PC-3 (cell line): Measurements from ENCODE around the gene TXNDC16. TPM values are rescaled to one million over a fixed set of nuclear protein-coding genes. Genes with fewer than 3 reads are reported as not detected.

Experiments used
- ATAC-seq: fragments of 200-7000 bp; cut with Tn5 transposase; 2 replicates; pipeline ENCODE4 v1.9.1; 2020; ENCODE audit warnings: mild to moderate bottlenecking, moderate library complexity
- BruUV-seq: library from RNA; stranded (reverse); fragments of 400-500 nt; replicated peaks from 2 replicates; lab custom pipeline; 2021; lab: Mats Ljungman, UMichigan
- CTCF ChIA-PET: fragments of 300-600 bp; sonication (Branson Sonifier 250); formaldehyde crosslinking; loops from one replicate; lab custom pipeline; 2022; ENCODE audit warnings: antibody characterized with exemption; lab: Charles Lee
- POLR2A ChIA-PET: fragments of 300-600 bp; sonication (Branson Sonifier 250); formaldehyde crosslinking; loops from one replicate; lab custom pipeline; 2022; ENCODE audit warnings: antibody characterized with exemption; ENCODE audit not compliant: unreplicated experiment; lab: Charles Lee
- DNase-seq: peaks from one replicate; pipeline ENCODE4 v3.0.0-alpha.2; 2015
- H2AFZ ChIP-seq: fragments of 300-600 bp; sonication (generic); 2 replicates; pipeline ENCODE4 v1.6.0; 2016; ENCODE audit warnings: antibody characterized with exemption, low read length
- H3F3A ChIP-seq: fragments of 300-600 bp; sonication (generic); one replicate; pipeline ENCODE4 v1.6.0; 2017; ENCODE audit warnings: antibody characterized with exemption, low read length, control low read depth, mild to moderate bottlenecking; ENCODE audit not compliant: unreplicated experiment
- H3K27ac ChIP-seq: fragments of 300-600 bp; sonication (generic); 2 replicates; pipeline ENCODE4 v1.5.1; 2016; ENCODE audit warnings: mild to moderate bottlenecking, low read length
- H3K27me3 ChIP-seq: fragments of 300-600 bp; sonication (generic); 2 replicates; pipeline ENCODE4 v1.6.1; 2016; ENCODE audit warnings: low read length, mixed read lengths
- H3K36me3 ChIP-seq: fragments of 300-600 bp; sonication (generic); 2 replicates; pipeline ENCODE4 v1.6.1; 2016; ENCODE audit warnings: low read depth, mixed run types, low read length, mixed read lengths
- H3K4me1 ChIP-seq: fragments of 300-600 bp; sonication (generic); 2 replicates; pipeline ENCODE4 v1.5.1; 2016; ENCODE audit warnings: low read length; ENCODE audit not compliant: insufficient read depth
- H3K4me2 ChIP-seq: fragments of 300-600 bp; sonication (generic); 2 replicates; pipeline ENCODE4 v1.6.0; 2016; ENCODE audit warnings: low read length
- H3K4me3 ChIP-seq: fragments of 300-600 bp; sonication (generic); 2 replicates; pipeline ENCODE4 v1.5.1; 2016; ENCODE audit warnings: mild to moderate bottlenecking, low read length, mixed read lengths
- H3K79me2 ChIP-seq: fragments of 300-600 bp; sonication (generic); 2 replicates; pipeline ENCODE4 v1.6.1; 2017; ENCODE audit warnings: low read length, mixed read lengths
- H3K9ac ChIP-seq: fragments of 300-600 bp; sonication (generic); 2 replicates; pipeline ENCODE4 v1.6.0; 2016; ENCODE audit warnings: mild to moderate bottlenecking, low read length
- H3K9me2 ChIP-seq: fragments of 300-600 bp; sonication (generic); replicated peaks from 2 replicates; pipeline ENCODE4 v1.6.1; 2016; ENCODE audit warnings: mixed run types, low read length, mixed read lengths
- H3K9me3 ChIP-seq: fragments of 300-600 bp; sonication (generic); 2 replicates; pipeline ENCODE4 v1.6.1; 2016; ENCODE audit warnings: low read length, mixed read lengths
- H4K20me1 ChIP-seq: fragments of 300-600 bp; sonication (generic); 2 replicates; pipeline ENCODE4 v1.6.1; 2016; ENCODE audit warnings: low read length, mixed read lengths
- EZH2 ChIP-seq: fragments of 300-600 bp; sonication (generic); IDR thresholded peaks from one replicate; pipeline ENCODE4 v1.6.1; 2017; ENCODE audit warnings: antibody characterized with exemption, mild to moderate bottlenecking, low read length; ENCODE audit not compliant: unreplicated experiment
- EZH2phosphoT487 ChIP-seq: fragments of 300-600 bp; sonication (generic); IDR thresholded peaks from 2 replicates; pipeline ENCODE4 v1.6.1; 2018; ENCODE audit warnings: mild to moderate bottlenecking, antibody characterized with exemption, low read length, borderline replicate concordance
- intact Hi-C: fragments of 100-400 bp; cut with micrococcal nuclease; formaldehyde crosslinking; loops from 2 replicates; pipeline ENCODE4 v1.9.0; 2023
- total RNA-seq: library from RNA; depleted of rRNA; stranded (reverse); fragments of >200 nt; gene quantifications from 2 replicates; pipeline ENCODE4 v1.2.3, GENCODE V29; 2014
- TF ChIP-seq, protein P1 (sequence below): fragments of 300-600 bp; sonication (generic); conservative IDR thresholded peaks from 2 replicates; pipeline ENCODE4 v1.5.1; 2017; ENCODE audit warnings: antibody characterized with exemption, low read depth, mild to moderate bottlenecking, low read length

The TXNDC16 gene
- total RNA-seq, 1 experiment from 2014 or later: 4.0 TPM

- H3K9me3 ChIP-seq: no peaks in the 10 kb centered on the region
- H3K79me2 ChIP-seq: no peaks in the 10 kb centered on the region
- H3K9me2 ChIP-seq: no peaks in the 10 kb centered on the region
- no peak overlapping the region for H3K9ac ChIP-seq
- no peaks in the 10 kb centered on the region for H3F3A ChIP-seq
- no peaks in the 10 kb centered on the region; the same call in 1 of the 2 replicates for H3K36me3 ChIP-seq
- ChIA-PET POLR2A (no interaction called here), CTCF (no interaction called here)
- H3K4me2 ChIP-seq: no peak overlapping the region
- no peaks in the 10 kb centered on the region for H3K27me3 ChIP-seq
- no TSS peak for BruUV-seq
- H3K4me3 ChIP-seq: no peak overlapping the region
- no peak overlapping the region for H2AFZ ChIP-seq
- DNase-seq: no peak
- no peaks in the 10 kb centered on the region for H3K4me1 ChIP-seq
- TF ChIP-seq EZH2phosphoT487: no peak
- TF ChIP-seq, protein P1, sequence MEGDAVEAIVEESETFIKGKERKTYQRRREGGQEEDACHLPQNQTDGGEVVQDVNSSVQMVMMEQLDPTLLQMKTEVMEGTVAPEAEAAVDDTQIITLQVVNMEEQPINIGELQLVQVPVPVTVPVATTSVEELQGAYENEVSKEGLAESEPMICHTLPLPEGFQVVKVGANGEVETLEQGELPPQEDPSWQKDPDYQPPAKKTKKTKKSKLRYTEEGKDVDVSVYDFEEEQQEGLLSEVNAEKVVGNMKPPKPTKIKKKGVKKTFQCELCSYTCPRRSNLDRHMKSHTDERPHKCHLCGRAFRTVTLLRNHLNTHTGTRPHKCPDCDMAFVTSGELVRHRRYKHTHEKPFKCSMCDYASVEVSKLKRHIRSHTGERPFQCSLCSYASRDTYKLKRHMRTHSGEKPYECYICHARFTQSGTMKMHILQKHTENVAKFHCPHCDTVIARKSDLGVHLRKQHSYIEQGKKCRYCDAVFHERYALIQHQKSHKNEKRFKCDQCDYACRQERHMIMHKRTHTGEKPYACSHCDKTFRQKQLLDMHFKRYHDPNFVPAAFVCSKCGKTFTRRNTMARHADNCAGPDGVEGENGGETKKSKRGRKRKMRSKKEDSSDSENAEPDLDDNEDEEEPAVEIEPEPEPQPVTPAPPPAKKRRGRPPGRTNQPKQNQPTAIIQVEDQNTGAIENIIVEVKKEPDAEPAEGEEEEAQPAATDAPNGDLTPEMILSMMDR: no peak
- TF ChIP-seq EZH2: no peak
- H3K27ac ChIP-seq: no peak overlapping the region
- intact Hi-C loops: no loop called here
- no peaks in the 10 kb centered on the region for H4K20me1 ChIP-seq
- no peak for ATAC-seq
These were observed 57.9 kb downstream of the TXNDC16 start for GRCh38 chr14:52494444-52494843.

GRCh38 chr14:52485350-52485960 lies 66.8 kb downstream of the TXNDC16 start:
- Histone ChIP-seq H2AFZ (no peak overlapping the region), H4K20me1 (no peaks in the 10 kb centered on the region), H3K9me3 (no peaks in the 10 kb centered on the region), H3K36me3 (no peaks in the 10 kb centered on the region), H3F3A (no peaks in the 10 kb centered on the region), H3K4me2 (no peak overlapping the region), H3K9ac (no peak overlapping the region), H3K27me3 (no peaks in the 10 kb centered on the region), H3K9me2 (no peaks in the 10 kb centered on the region), H3K79me2 (no peaks in the 10 kb centered on the region), H3K4me3 (no peak overlapping the region), H3K4me1 (peaks cover 14% of the 10 kb centered on the region; the same call in 1 of the 2 replicates), H3K27ac (no peak overlapping the region)
- POLR2A ChIA-PET: no interaction called here
- intact Hi-C loops: loop anchor here (2.0 kb wide), 1 partner anchor 29 kb away; no protein-coding TSS in a partner anchor
- no TSS peak for BruUV-seq
- DNase-seq (peak; percentile 24), ATAC-seq (peak; percentile 85)
- CTCF ChIA-PET: interaction anchor here (0.7 kb wide), 1 partner anchor 67 kb away, joined by 5 read pairs; the partner anchor contains the start of genes GPR137C and TXNDC16
- no peak for TF ChIP-seq EZH2
- TF ChIP-seq EZH2phosphoT487: no peak
- TF ChIP-seq, protein P1: no peak

DNA sequence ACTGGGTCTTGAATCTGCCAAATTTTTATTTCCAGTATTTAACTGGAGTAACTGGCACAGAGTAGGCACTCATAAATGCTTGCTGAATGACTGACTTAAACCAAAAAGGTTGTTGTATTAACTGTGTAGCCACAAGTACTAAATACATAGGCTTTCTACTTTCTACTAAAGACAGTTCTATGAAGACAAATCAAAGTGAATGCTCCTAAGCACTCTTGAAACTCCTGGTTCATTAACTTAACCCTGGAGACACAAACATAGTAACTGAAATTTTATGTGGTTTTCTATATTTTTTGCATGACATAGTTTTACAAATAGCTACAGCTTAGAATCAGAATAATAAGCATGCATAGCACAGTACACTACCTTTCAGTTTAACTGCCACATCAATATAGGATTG lies 70.4 kb downstream of the TXNDC16 start:
- H3K9me3 ChIP-seq: no peaks in the 10 kb centered on the region
- ATAC-seq (no peak), DNase-seq (no peak)
- H3K36me3 ChIP-seq: no peaks in the 10 kb centered on the region
- peaks cover 14% of the 10 kb centered on the region; the same call in 1 of the 2 replicates for H3K4me1 ChIP-seq
- H3K4me2 ChIP-seq: no peak overlapping the region
- POLR2A ChIA-PET: no interaction called here
- no peaks in the 10 kb centered on the region for H3F3A ChIP-seq
- no peak for TF ChIP-seq EZH2
- TF ChIP-seq, protein P1: no peak
- TF ChIP-seq EZH2phosphoT487: no peak
- no peaks in the 10 kb centered on the region for H3K79me2 ChIP-seq
- intact Hi-C loops: no loop called here
- H4K20me1 ChIP-seq: no peaks in the 10 kb centered on the region
- no peak overlapping the region for H2AFZ ChIP-seq
- CTCF ChIA-PET: no interaction called here
- no peak overlapping the region for H3K27ac ChIP-seq
- no TSS peak for BruUV-seq
- H3K27me3 ChIP-seq: no peaks in the 10 kb centered on the region
- H3K4me3 ChIP-seq: no peak overlapping the region
- no peak overlapping the region for H3K9ac ChIP-seq
- no peaks in the 10 kb centered on the region for H3K9me2 ChIP-seq
